LNCAP (cell line): ENCODE data around the gene C10orf71.

Experiments
- CTCF ChIP-seq: fragments of 450-650 bp; IDR thresholded peaks from 2 replicates; pipeline ENCODE4 v1.5.1; 2017; ENCODE audit warnings: mild to moderate bottlenecking

Gene C10orf71

GRCh38 chr10:49369216-49370162, 70.5 kb downstream of the C10orf71 start:
- TF ChIP-seq CTCF = no peak

GRCh38 chr10:49370326-49371100, 71.5 kb downstream of the C10orf71 start:
- TF ChIP-seq CTCF = no peak

DNA sequence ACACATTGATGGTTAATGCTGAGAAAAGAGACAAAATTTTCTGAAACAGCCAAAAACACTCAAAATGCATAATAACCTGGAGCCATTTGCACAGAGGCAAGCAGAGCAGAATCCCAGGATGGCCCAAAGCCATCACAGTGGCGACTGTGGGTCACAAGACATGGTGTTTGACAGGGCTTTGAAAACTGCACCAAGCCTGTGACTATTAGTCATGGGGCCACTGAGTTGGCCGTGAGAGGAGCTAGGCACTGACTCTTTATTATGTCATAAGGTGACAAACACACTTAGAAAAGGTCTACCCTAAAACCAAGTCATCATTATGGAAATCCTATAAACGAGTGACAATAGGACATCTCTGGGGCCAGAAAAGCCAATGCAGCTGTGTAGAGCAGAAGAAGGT, 73.0 kb downstream of the C10orf71 start:
- no peak for TF ChIP-seq CTCF

- TF ChIP-seq CTCF = no peak
Measured at GRCh38 chr10:49373361-49373760, 74.4 kb downstream of the C10orf71 start.

DNA sequence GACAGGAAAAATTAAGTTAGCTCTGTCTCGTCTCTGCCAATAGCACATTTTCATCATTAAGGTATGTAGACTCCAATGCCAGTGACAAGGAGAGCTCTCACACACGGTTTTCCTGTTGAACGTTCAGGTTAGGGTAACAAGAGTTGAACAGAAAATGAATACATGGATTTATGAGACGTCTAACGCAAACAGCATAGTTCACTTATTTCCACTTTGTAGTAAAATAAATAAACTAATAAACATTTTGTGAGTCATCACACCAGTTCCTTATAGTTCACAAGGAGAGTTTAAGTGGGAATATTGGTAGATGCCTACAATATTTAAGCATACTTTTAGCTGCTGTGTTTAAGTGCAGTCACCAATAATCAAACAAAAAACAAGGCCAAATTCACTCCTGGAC, 75.8 kb downstream of the C10orf71 start:
- no peak for TF ChIP-seq CTCF

- TF ChIP-seq CTCF = no peak
Measured at GRCh38 chr10:49375611-49376010, 76.6 kb downstream of the C10orf71 start.
